DMS153 treated with DMSO at 0.1 percent for 48 hours (cell line): ENCODE data around the gene GMCL2.
A peak's percentile ranks its signal among the peaks of the same experiment; 100 is the strongest.

Experiments used
- DNase-seq: peaks from one replicate; lab custom pipeline; 2025; ENCODE audit not compliant: unreplicated experiment; lab: John Stamatoyannopoulos, UW

Gene GMCL2

DNA sequence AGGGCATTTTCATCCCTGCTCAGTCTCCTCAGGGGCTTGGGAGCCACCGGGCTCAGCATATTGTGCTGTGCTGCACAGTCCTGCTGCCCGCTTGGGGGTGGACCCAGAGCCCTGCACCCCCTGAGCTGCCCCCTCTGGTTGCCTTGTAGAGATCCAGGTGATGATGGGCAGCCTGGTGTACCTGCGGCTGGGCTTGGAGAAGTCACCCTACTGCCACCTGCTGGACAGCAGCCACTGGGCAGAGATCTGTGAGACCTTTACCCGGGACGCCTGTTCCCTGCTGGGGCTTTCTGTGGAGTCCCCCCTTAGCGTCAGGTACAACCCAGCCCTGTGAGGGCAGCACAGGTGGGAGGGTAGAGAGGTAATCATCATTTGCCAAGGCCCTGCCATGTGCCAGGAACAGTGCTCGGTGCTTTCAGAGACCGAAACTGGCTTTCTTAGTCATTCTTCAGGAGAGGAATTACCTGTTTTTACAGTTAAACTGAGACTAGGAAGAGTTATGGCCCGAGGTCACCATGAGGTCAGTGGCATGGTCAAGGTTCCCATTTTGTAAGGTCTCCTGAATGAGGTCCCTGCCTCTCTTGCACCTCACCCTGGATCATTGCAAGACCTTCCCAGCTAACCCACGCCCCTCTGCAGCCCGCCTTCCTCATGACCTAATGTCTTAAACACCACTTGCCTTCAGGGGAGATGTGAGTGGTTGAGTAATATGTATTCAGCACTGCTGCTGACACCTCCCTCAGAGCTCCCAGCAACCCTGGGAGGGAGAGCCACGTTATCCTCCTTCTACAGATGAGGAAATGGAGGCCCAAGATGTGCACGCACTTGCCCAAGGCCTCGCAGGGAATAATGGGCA is 41.0 kb downstream of the GMCL2 start:
- peak; percentile 0 for DNase-seq

DNA sequence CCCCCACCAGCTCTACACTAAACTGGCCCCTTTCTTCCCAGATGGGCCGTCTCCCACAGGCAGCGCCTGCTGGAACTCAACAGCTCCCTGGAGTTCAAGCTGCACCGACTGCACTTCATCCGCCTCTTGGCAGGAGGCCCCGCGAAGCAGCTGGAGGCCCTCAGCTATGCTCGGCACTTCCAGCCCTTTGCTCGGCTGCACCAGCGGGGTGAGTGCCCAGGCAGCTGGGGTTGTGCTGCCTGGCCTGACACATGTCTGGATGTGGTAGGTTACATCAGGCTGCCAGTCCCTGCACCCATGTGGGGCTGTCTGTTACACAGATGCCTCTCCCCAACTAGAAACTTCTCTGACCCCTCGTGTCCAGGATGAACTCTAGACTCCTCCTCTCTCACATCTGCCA is 43.3 kb downstream of the GMCL2 start:
- DNase-seq, result no peak

DNA sequence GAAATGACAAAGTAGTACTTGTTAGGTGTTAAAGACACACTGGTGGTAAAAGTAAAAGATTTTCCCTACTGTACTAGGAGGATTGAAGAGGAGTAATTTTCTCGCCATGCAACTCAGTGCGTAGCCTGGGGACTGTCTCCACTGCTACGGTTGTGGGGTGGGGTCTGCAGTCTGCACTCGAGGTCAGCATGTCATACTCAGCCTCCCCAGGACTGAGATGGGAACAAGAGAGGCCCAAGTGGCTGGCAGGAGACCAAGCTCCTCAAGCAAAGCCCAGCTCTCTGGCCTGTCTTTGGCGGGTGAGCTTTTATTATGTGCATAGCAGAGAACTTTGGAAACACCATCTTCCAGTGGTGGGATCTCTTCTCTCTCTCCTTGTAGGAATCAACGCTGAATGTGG is 43.9 kb downstream of the GMCL2 start:
- DNase-seq, result no peak

DNA sequence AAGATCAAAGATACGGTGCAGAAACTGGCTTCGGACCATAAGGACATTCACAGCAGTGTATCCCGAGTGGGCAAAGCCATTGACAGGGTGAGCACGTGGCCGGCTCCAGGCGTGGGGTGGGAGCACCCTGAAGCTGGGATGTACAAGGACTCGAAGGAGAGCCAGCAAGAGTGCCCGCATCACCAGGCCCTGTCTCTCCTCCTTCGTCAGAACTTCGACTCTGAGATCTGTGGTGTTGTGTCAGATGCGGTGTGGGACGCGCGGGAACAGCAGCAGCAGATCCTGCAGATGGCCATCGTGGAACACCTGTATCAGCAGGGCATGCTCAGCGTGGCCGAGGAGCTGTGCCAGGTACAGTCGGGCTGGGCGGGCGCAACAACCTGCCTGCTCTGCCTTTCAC is 44.5 kb downstream of the GMCL2 start:
- no peak for DNase-seq

DNA sequence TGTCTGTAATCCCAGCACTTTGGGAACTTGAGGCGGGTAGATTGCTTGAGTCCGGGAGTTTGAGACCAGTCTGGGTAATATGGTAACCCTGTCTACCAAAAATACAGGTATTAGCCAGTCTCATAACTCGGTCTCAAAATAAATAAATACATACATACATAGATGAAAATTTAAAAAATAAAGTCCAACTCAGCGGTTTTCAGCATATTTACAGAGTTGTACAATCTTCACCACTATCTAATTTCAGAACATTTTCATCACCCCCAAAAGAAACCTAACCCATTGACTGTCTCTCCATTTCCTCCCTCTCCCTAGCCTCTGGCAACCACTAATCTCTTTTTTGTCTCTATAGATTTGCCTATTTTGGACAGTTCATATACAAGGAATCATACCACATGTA is 45.6 kb downstream of the GMCL2 start:
- no peak for DNase-seq

DNA sequence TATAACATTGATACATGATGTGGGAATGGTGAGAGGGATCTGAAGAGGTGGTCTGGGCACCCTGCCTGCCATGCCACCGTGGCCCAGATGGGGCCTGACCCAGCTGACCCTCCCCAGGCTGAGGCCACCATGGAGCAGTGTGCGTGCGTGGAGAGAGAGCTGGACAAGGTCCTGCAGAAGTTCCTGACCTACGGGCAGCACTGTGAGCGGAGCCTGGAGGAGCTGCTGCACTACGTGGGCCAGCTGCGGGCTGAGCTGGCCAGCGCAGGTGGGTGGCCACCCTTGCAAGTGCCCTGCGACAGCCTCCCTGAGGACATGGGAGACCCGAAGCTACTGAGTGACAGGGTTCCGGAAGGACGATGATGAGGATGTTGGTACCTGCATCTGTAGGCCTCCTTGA is 49.2 kb downstream of the GMCL2 start:
- no peak for DNase-seq

DNA sequence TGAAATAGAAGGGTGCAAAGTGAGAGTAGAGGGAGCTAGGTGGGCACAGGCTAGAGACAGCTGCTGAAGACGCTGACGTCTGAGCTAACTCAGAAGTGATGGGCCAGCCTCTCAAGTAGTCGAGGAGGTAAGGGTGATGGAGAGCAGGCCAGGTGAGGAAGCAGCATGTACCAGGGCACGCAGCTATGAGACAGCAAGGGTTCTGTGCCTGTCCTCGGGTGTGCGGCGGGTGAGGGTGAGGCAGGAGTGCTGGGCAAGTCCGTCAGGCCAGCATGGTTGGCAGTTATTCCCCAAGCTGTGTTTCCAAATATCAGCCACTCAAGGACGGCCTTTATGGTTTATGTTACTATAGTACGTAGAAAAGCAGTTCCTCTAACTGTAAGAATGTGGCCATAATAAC is 50.2 kb downstream of the GMCL2 start:
- no peak for DNase-seq
